Testis (tissue), 3 donors: Measurements from ENCODE around the gene C2orf15. TPM values are rescaled to one million over a fixed set of nuclear protein-coding genes. Genes with fewer than 3 reads are reported as not detected.

Source experiments
- DNase-seq: peaks from one replicate; pipeline ENCODE4 v3.0.0-alpha.2; 2019
- H3K27ac ChIP-seq, 2 donors: fragments of 200-600 bp; sonication (generic); one replicate each; pipeline ENCODE4 v1.5.1; 2019
- H3K27me3 ChIP-seq: fragments of 200-600 bp; sonication (generic); one replicate; pipeline ENCODE4 v1.5.1; 2019
- H3K36me3 ChIP-seq: fragments of 200-600 bp; sonication (generic); one replicate; pipeline ENCODE4 v1.5.1; 2017; ENCODE audit warnings: low read depth; ENCODE audit errors: missing control alignments
- H3K4me1 ChIP-seq: fragments of 200-600 bp; sonication (generic); one replicate; pipeline ENCODE4 v1.5.1; 2019
- H3K4me3 ChIP-seq, 2 donors: fragments of 200-600 bp; sonication (generic); one replicate each; pipeline ENCODE4 v1.5.1; 2017 to 2019
- H3K9me3 ChIP-seq: fragments of 200-600 bp; sonication (generic); one replicate; pipeline ENCODE4 v1.5.1; 2017
- CTCF ChIP-seq, 3 experiments: fragments of 450-650 bp in 2 of 3; fragments of 200-600 bp in 1 of 3; sonication (generic) in 1 of 3; IDR thresholded peaks; one replicate each; pipeline ENCODE4 v1.5.1; 2016 to 2019; ENCODE audit warnings: antibody characterized with exemption in 3 of 3, mild to moderate bottlenecking in 2 of 3, moderate library complexity in 1 of 3
- POLR2A ChIP-seq: fragments of 450-650 bp; IDR thresholded peaks from one replicate; pipeline ENCODE4 v1.6.1; 2017; ENCODE audit warnings: antibody characterized with exemption, mild to moderate bottlenecking, moderate library complexity
- WGBS, 2 donors: methylation state at CpG; one replicate each; pipeline ENCODE4 v1.1.5; 2018; 5-methylcytosine and 5-hydroxymethylcytosine counted together
- intact Hi-C: fragments of 100-400 bp; cut with DNase I; formaldehyde crosslinking; loops from one replicate; pipeline ENCODE4 v1.15.1; 2023; ENCODE audit warnings: low total_unique reads
- polyA plus RNA-seq: library from polyadenylated mRNA; stranded (reverse); fragments of 350-450 nt; fragmentation: Illumina TruSeq; extraction: RNeasy Lipid Tissue Mini Kit (QIAGEN cat#74804); gene quantifications from one replicate; pipeline ENCODE4 v1.2.3, GENCODE V29; 2014; ENCODE audit warnings: low read depth, low replicate concordance; ENCODE audit not compliant: insufficient read depth
- total RNA-seq, 2 donors: library from RNA; depleted of rRNA; stranded (reverse); fragments of >200 nt; gene quantifications; one replicate each; pipeline ENCODE4 v1.2.3, GENCODE V29; 2016

C2orf15 gene
- total and polyA plus RNA-seq, 3 donors from 2014 or later = 1.7 to 3.1 (median 2.1) TPM

- TF ChIP-seq POLR2A = no peak
- TF ChIP-seq CTCF (IDR thresholded peaks at IDR 0.05) = no peak
- H3K4me3 ChIP-seq = no peak overlapping the region
- no peaks in the 10 kb centered on the region for H3K36me3 ChIP-seq
- intact Hi-C loops = no loop called here
- H3K9me3 ChIP-seq = no peaks in the 10 kb centered on the region
- DNase-seq = no peak
- H3K27ac ChIP-seq = no peak overlapping the region
- WGBS, 2 donors = 90 to 93% methylated on average over 4 of the region's 4 CpGs
- peaks cover 3% of the 10 kb centered on the region for H3K4me1 ChIP-seq
- no peaks in the 10 kb centered on the region for H3K27me3 ChIP-seq
These were observed 2.5 kb upstream of the C2orf15 start for GRCh38 chr2:99139003-99139402.

GRCh38 chr2:99140056-99140859 is 1.2 kb upstream of the C2orf15 start:
- no peaks in the 10 kb centered on the region for H3K27me3 ChIP-seq
- no peaks in the 10 kb centered on the region for H3K36me3 ChIP-seq
- peak overlapping the region; percentile 86 for H3K27ac ChIP-seq
- peaks cover 3% of the 10 kb centered on the region for H3K4me1 ChIP-seq
- intact Hi-C loops = no loop called here
- H3K4me3 ChIP-seq = peak overlapping the region; percentile 72 to 94
- DNase-seq = no peak
- TF ChIP-seq CTCF (IDR thresholded peaks at IDR 0.05) (no peak), POLR2A (no peak)
- no peaks in the 10 kb centered on the region for H3K9me3 ChIP-seq
- 19% methylated on average over 16 to 17 of the region's 17 CpGs for WGBS, 2 donors

- intact Hi-C loops = no loop called here
- H3K27me3 ChIP-seq = no peaks in the 10 kb centered on the region
- no peaks in the 10 kb centered on the region for H3K36me3 ChIP-seq
- peaks cover 3% of the 10 kb centered on the region for H3K4me1 ChIP-seq
- TF ChIP-seq CTCF (IDR thresholded peaks at IDR 0.05) (peak in 1 of 3 experiments; percentile 17), POLR2A (no peak)
- WGBS, 2 donors = 0% methylated on average over 14 of the region's 21 CpGs; no CpG with 5 or more reads in 1 of the 2 donors
- peak overlapping the region; percentile 72 to 94 for H3K4me3 ChIP-seq
- no peaks in the 10 kb centered on the region for H3K9me3 ChIP-seq
- H3K27ac ChIP-seq = peak overlapping the region; percentile 86
- no peak for DNase-seq
These were observed 722 bp upstream of the C2orf15 start for GRCh38 chr2:99140860-99141109.

GRCh38 chr2:99150706-99151105 is 9.2 kb downstream of the C2orf15 start:
- Histone ChIP-seq H3K27ac (no peak overlapping the region), H3K36me3 (no peaks in the 10 kb centered on the region), H3K4me3 (no peak overlapping the region), H3K9me3 (no peaks in the 10 kb centered on the region), H3K4me1 (peaks cover 7% of the 10 kb centered on the region), H3K27me3 (no peaks in the 10 kb centered on the region)
- TF ChIP-seq CTCF (IDR thresholded peaks at IDR 0.05) = no peak
- no peak for DNase-seq
- intact Hi-C loops = no loop called here
- WGBS, 2 donors = 94% methylated on average over 1 of the region's 1 CpG
